Effector memory CD4-positive, alpha-beta T cell (primary cell): Measurements from ENCODE around the gene SPAM1.

ENCODE experiments used
- DNase-seq, 3 donors: peaks; one replicate each; pipeline ENCODE4 v3.0.0-alpha.2; 2020
- H3K27ac ChIP-seq: 2 replicates; pipeline ENCODE4 v1.7.0; 2013; ENCODE audit warnings: mild to moderate bottlenecking, low read length, moderate library complexity; ENCODE audit not compliant: insufficient read depth, poor library complexity, severe bottlenecking
- H3K27me3 ChIP-seq: replicated peaks from 2 replicates; pipeline ENCODE4 v1.7.0; 2013; ENCODE audit warnings: mild to moderate bottlenecking, low read length; ENCODE audit not compliant: insufficient read depth, control insufficient read depth, poor library complexity, severe bottlenecking
- H3K36me3 ChIP-seq: 2 replicates; pipeline ENCODE4 v1.7.0; 2013; ENCODE audit warnings: mild to moderate bottlenecking, low read length, moderate library complexity; ENCODE audit not compliant: control insufficient read depth, insufficient read depth
- H3K4me1 ChIP-seq: 2 replicates; pipeline ENCODE4 v1.7.0; 2013; ENCODE audit warnings: low read length, mild to moderate bottlenecking; ENCODE audit not compliant: control insufficient read depth, insufficient read depth, poor library complexity, severe bottlenecking
- H3K4me3 ChIP-seq: 2 replicates; pipeline ENCODE4 v1.7.0; 2013; ENCODE audit warnings: low read length, low read depth, mild to moderate bottlenecking; ENCODE audit not compliant: insufficient read depth, poor library complexity, severe bottlenecking
- H3K9me3 ChIP-seq: 2 replicates; pipeline ENCODE4 v1.7.0; 2013; ENCODE audit warnings: mild to moderate bottlenecking, low read length, moderate library complexity; ENCODE audit not compliant: control insufficient read depth

SPAM1 gene

DNA sequence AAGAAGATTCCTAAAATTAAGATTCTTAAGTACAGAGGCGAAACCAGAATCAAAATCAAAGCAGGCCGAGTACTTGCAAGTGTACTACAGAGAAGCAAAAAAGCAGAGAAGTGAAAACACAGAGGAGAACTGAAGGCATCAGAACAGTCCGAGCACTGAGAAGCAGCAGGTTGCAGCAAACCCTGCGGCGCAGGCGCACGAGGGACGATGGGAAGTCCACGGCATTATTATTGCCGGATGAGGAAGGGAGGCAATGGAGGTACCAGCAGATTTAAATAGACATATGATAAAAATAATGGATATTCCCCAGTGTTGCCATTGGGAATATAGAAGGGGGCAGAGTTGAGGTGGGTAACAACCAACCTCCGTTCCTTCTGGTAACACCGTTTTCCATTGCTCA, 7.2 kb upstream of the SPAM1 start:
- H3K36me3 ChIP-seq = no peaks in the 10 kb centered on the region
- H3K9me3 ChIP-seq = no peaks in the 10 kb centered on the region
- no peak overlapping the region for H3K4me3 ChIP-seq
- H3K4me1 ChIP-seq = no peaks in the 10 kb centered on the region
- no peaks in the 10 kb centered on the region for H3K27me3 ChIP-seq
- DNase-seq = no peak
- no peak overlapping the region for H3K27ac ChIP-seq

GRCh38 chr7:123918309-123918708, 6.7 kb upstream of the SPAM1 start:
- DNase-seq = no peak
- Histone ChIP-seq H3K9me3 (no peaks in the 10 kb centered on the region), H3K4me3 (no peak overlapping the region), H3K36me3 (no peaks in the 10 kb centered on the region), H3K27ac (no peak overlapping the region), H3K4me1 (no peaks in the 10 kb centered on the region), H3K27me3 (no peaks in the 10 kb centered on the region)

DNA sequence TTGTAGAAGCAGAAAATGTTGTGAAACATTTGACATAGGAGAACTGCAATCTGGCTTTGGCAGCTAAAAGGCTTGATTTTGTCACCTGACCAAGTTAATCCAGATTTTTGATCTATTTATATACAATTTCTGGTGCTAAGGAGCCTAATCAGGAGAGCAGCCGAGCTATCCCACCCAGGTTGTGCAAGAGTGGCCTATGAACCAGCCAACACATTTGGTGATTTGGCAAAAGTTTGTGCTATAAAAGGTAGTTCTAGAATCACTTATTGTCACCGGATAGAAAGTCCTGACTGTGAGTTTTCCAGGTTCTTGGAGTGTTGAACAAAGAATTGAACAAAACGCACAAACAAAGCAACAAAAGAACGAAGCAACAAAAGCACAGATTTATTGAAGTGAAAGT, 1.4 kb upstream of the SPAM1 start:
- Histone ChIP-seq H3K27me3 (no peaks in the 10 kb centered on the region), H3K27ac (no peak overlapping the region), H3K4me3 (no peak overlapping the region), H3K9me3 (no peaks in the 10 kb centered on the region), H3K36me3 (no peaks in the 10 kb centered on the region), H3K4me1 (no peaks in the 10 kb centered on the region)
- DNase-seq = no peak

- no peak overlapping the region for H3K4me3 ChIP-seq
- no peaks in the 10 kb centered on the region for H3K4me1 ChIP-seq
- H3K9me3 ChIP-seq = no peaks in the 10 kb centered on the region
- no peaks in the 10 kb centered on the region for H3K27me3 ChIP-seq
- DNase-seq = no peak
- no peaks in the 10 kb centered on the region for H3K36me3 ChIP-seq
- H3K27ac ChIP-seq = no peak overlapping the region
These were observed 4.1 kb downstream of the SPAM1 start for GRCh38 chr7:123929107-123929506.

- no peak for DNase-seq
- Histone ChIP-seq H3K9me3 (no peaks in the 10 kb centered on the region), H3K27ac (no peak overlapping the region), H3K4me3 (no peak overlapping the region), H3K36me3 (no peaks in the 10 kb centered on the region), H3K27me3 (no peaks in the 10 kb centered on the region), H3K4me1 (no peaks in the 10 kb centered on the region)
These were observed 4.6 kb downstream of the SPAM1 start for GRCh38 chr7:123929655-123930054.

DNA sequence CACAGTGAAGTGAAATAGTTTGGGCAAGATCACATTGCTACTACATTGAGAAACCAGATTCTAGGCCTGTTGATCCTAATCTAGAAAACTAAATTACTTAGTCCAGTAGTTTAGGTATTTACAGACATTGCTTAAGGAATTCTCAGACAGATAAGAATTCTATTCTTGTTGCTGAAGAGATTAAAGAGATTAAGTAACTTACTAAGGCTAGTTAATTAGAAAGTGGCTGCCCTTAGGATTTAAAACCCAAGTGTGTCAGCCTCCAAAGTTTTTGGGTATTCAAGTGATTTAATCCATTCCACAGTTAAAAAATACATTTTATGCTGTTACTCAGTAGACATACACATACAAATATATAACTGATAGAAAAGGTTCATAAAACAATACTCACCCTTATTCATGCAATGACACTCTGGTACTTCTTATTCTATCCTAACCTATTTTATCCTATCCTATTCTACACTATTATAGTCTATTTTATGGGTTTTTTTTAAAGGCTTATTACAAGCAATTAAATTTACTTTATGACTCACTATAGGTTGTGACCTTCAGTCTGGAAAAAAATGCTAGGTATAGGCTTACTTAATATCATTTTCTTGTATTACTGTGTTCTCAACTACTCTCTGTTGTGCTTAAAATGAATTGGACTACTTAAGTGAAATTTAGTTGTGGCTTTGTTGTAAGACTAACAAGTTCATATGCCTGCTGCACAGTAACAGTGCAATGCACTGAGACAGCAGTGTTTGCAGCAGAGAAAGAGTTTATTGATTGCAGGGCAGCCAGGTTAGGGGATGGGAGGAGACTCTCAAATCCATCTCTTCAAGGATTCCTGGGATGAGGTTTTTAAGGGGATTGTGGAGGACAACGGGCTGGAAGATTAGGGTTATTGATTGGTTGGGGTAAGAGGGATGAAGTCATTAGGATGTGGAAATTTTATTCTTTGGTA, 10.7 kb downstream of the SPAM1 start:
- H3K4me3 ChIP-seq = no peak overlapping the region
- no peaks in the 10 kb centered on the region for H3K4me1 ChIP-seq
- H3K27ac ChIP-seq = no peak overlapping the region
- H3K9me3 ChIP-seq = peaks cover 5% of the 10 kb centered on the region
- no peaks in the 10 kb centered on the region for H3K36me3 ChIP-seq
- no peak for DNase-seq
- no peaks in the 10 kb centered on the region for H3K27me3 ChIP-seq

GRCh38 chr7:123936388-123936787, 11.3 kb downstream of the SPAM1 start:
- Histone ChIP-seq H3K27ac (no peak overlapping the region), H3K4me1 (no peaks in the 10 kb centered on the region), H3K9me3 (peaks cover 5% of the 10 kb centered on the region), H3K36me3 (no peaks in the 10 kb centered on the region), H3K4me3 (no peak overlapping the region), H3K27me3 (no peaks in the 10 kb centered on the region)
- no peak for DNase-seq

GRCh38 chr7:123939784-123940183, 14.7 kb downstream of the SPAM1 start:
- no peaks in the 10 kb centered on the region for H3K27me3 ChIP-seq
- H3K9me3 ChIP-seq = peaks cover 5% of the 10 kb centered on the region
- no peak overlapping the region for H3K27ac ChIP-seq
- H3K4me1 ChIP-seq = no peaks in the 10 kb centered on the region
- no peak overlapping the region for H3K4me3 ChIP-seq
- DNase-seq = no peak
- no peaks in the 10 kb centered on the region for H3K36me3 ChIP-seq

DNA sequence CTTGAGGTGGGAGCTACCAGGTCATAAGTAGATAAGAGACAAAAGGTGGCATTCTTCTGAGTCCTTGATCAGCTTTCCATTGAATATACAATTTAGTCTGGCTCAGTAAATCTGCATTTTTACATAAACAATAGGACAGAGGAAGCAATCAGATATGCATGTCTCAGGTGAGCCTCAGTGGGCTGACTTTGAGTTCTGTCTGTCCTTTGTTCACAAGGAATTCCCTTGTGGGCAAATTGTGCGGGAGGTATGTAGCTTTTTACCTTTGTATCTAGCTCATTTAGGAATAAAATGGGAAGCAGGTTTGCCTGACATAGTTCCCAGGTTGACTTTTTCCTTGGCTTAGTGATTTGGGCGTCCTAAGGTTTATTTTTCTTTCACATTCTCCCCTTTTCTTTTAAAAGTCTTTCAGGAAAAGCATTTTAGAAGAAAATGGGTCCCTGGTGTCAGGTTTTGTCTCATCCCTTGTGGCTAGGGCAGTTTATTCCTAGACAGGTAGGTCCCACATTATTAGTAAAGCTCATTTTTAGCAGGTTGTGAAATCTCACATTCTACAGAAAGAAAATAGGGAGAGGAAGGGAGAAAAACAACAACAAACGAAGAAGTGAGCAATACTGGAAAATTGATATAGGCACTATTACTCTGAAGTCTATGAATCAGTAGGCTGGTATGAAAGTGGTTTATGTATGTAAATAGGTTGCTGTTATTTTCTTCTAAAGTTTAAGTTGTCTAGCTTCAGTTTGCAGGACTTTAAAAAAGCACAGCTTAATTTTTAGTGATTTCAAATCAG, 16.5 kb downstream of the SPAM1 start:
- Histone ChIP-seq H3K4me1 (no peaks in the 10 kb centered on the region), H3K27me3 (no peaks in the 10 kb centered on the region), H3K4me3 (no peak overlapping the region), H3K9me3 (no peaks in the 10 kb centered on the region), H3K36me3 (no peaks in the 10 kb centered on the region), H3K27ac (no peak overlapping the region)
- no peak for DNase-seq

DNA sequence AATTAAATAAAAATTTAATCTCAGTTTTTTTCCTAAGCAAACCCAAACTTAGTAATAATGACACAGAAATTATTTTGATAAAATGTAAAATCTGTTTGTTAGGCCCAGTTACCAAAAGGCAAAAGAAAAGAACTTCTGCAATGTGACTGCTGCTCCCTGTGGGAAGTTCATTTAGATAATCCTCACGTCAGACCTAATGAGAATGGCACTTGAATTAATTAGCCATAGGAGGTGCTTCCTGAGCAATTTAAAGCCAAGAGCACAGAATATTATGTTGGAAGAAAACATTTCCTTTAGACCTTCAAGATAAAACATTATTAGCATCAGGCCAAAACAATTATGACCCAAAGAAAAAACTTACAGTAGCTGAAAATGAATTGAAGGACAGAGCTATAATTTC, 19.4 kb downstream of the SPAM1 start:
- no peak for DNase-seq
- no peak overlapping the region for H3K4me3 ChIP-seq
- H3K27ac ChIP-seq = no peak overlapping the region
- no peaks in the 10 kb centered on the region for H3K36me3 ChIP-seq
- no peaks in the 10 kb centered on the region for H3K4me1 ChIP-seq
- no peaks in the 10 kb centered on the region for H3K27me3 ChIP-seq
- H3K9me3 ChIP-seq = no peaks in the 10 kb centered on the region
